ENCODE measurements around the gene DLG2.

Gene DLG2

GRCh38 chr11:83677730-83678129 is 1949.4 kb downstream of the DLG2 start:
- Histone ChIP-seq H4K20me1 (ENCODE audit: control insufficient read depth, insufficient read depth, low read depth, low read length) (no peaks in the 10 kb centered on the region), H3K36me3 (ENCODE audit: control insufficient read depth, low read length) (no peaks in the 10 kb centered on the region), H3K27me3 (ENCODE audit: control insufficient read depth, low read length) (no peaks in the 10 kb centered on the region), H3K79me2 (ENCODE audit: control insufficient read depth, low read length) (peaks cover 83% of the 10 kb centered on the region), H3F3A (ENCODE audit: control insufficient read depth, insufficient read depth) (peaks cover 9% of the 10 kb centered on the region), H3K4me3 (ENCODE audit: low read length) (peak overlapping the region; percentile 38), H3K9me2 (replicated peaks; ENCODE audit: control insufficient read depth, low read length) (no peaks in the 10 kb centered on the region), H3K27ac (ENCODE audit: low read depth, low read length) (peak overlapping the region; percentile 58), H3K4me2 (ENCODE audit: low read length) (peak overlapping the region; percentile 66), H3K4me1 (ENCODE audit: control insufficient read depth, low read length) (peaks cover 80% of the 10 kb centered on the region), H3K9me3 (ENCODE audit: control insufficient read depth, insufficient read depth, low read length) (no peaks in the 10 kb centered on the region)
- no peak for TF ChIP-seq EZH2phosphoT487 (IDR thresholded peaks at IDR 0.05; ENCODE audit: borderline replicate concordance, low read length)
- no peak for TF ChIP-seq CTCF (IDR thresholded peaks at IDR 0.05; ENCODE audit: low read depth, low read length, poor library complexity, severe bottlenecking)

GRCh38 chr11:83676056-83676601 is 1951.0 kb downstream of the DLG2 start:
- Histone ChIP-seq H3K4me1 (ENCODE audit: control insufficient read depth, low read length) (peaks cover 71% of the 10 kb centered on the region), H3K9me3 (ENCODE audit: control insufficient read depth, insufficient read depth, low read length) (no peaks in the 10 kb centered on the region), H3K36me3 (ENCODE audit: control insufficient read depth, low read length) (no peaks in the 10 kb centered on the region), H3F3A (ENCODE audit: control insufficient read depth, insufficient read depth) (peaks cover 9% of the 10 kb centered on the region), H3K27ac (ENCODE audit: low read depth, low read length) (no peak overlapping the region), H3K4me3 (ENCODE audit: low read length) (no peak overlapping the region), H3K9me2 (replicated peaks; ENCODE audit: control insufficient read depth, low read length) (no peaks in the 10 kb centered on the region), H3K27me3 (ENCODE audit: control insufficient read depth, low read length) (no peaks in the 10 kb centered on the region), H3K79me2 (ENCODE audit: control insufficient read depth, low read length) (peaks cover 74% of the 10 kb centered on the region), H4K20me1 (ENCODE audit: control insufficient read depth, insufficient read depth, low read depth, low read length) (no peaks in the 10 kb centered on the region), H3K4me2 (ENCODE audit: low read length) (peak overlapping the region; percentile 1)
- TF ChIP-seq EZH2phosphoT487 (IDR thresholded peaks at IDR 0.05; ENCODE audit: borderline replicate concordance, low read length) = no peak
- no peak for TF ChIP-seq CTCF (IDR thresholded peaks at IDR 0.05; ENCODE audit: low read depth, low read length, poor library complexity, severe bottlenecking)

- H3K27ac ChIP-seq (ENCODE audit: low read depth, low read length) = no peak overlapping the region
- H3F3A ChIP-seq (ENCODE audit: control insufficient read depth, insufficient read depth) = peaks cover 7% of the 10 kb centered on the region
- peaks cover 62% of the 10 kb centered on the region for H3K79me2 ChIP-seq (ENCODE audit: control insufficient read depth, low read length)
- H3K27me3 ChIP-seq (ENCODE audit: control insufficient read depth, low read length) = no peaks in the 10 kb centered on the region
- TF ChIP-seq CTCF (IDR thresholded peaks at IDR 0.05; ENCODE audit: low read depth, low read length, poor library complexity, severe bottlenecking) (no peak), EZH2phosphoT487 (IDR thresholded peaks at IDR 0.05; ENCODE audit: borderline replicate concordance, low read length) (no peak)
- no peaks in the 10 kb centered on the region for H3K9me3 ChIP-seq (ENCODE audit: control insufficient read depth, insufficient read depth, low read length)
- H3K4me1 ChIP-seq (ENCODE audit: control insufficient read depth, low read length) = peaks cover 56% of the 10 kb centered on the region
- peak overlapping the region; percentile 19 for H3K4me3 ChIP-seq (ENCODE audit: low read length)
- peak overlapping the region; percentile 49 for H3K4me2 ChIP-seq (ENCODE audit: low read length)
- no peaks in the 10 kb centered on the region for H3K9me2 ChIP-seq (replicated peaks; ENCODE audit: control insufficient read depth, low read length)
- H3K36me3 ChIP-seq (ENCODE audit: control insufficient read depth, low read length) = no peaks in the 10 kb centered on the region
- no peaks in the 10 kb centered on the region for H4K20me1 ChIP-seq (ENCODE audit: control insufficient read depth, insufficient read depth, low read depth, low read length)
These were observed 1952.8 kb downstream of the DLG2 start for GRCh38 chr11:83674102-83674896.

Data from DOHH2 (cell line).